Thoracic aorta (tissue), 2 donors: Measurements from ENCODE around the gene RAPGEF2. TPM values are rescaled to one million over a fixed set of nuclear protein-coding genes. Genes with fewer than 3 reads are reported as not detected.
"Not testable (repeated sequence)": the region's sequence is repeated elsewhere in the genome, so short reads cannot be mapped to it uniquely, and the experiment has no call there.

Experiments
- ATAC-seq: fragments of 150-250 bp; one replicate; pipeline ENCODE4 v1.8.0; 2017; ENCODE audit warnings: low read depth; ENCODE audit not compliant: insufficient number of reproducible peaks, low FRiP score
- DNase-seq: peaks from one replicate; pipeline ENCODE4 v3.0.0-alpha.2; 2020; ENCODE audit warnings: low spot score
- H3K27ac ChIP-seq, 2 donors: fragments of 200-600 bp; sonication (generic); 1 replicate in 1 of 2; 2 replicates in 1 of 2; pipeline ENCODE4 v1.5.1; 2016; ENCODE audit warnings: mild to moderate bottlenecking in 2 of 2, moderate library complexity in 2 of 2
- H3K27me3 ChIP-seq: fragments of 200-600 bp; sonication (generic); replicated peaks from 2 replicates; pipeline ENCODE4 v1.6.0; 2016; ENCODE audit warnings: mild to moderate bottlenecking; ENCODE audit not compliant: insufficient read depth
- H3K36me3 ChIP-seq: fragments of 200-600 bp; sonication (generic); one replicate; pipeline ENCODE4 v1.5.1; 2016
- H3K4me1 ChIP-seq, 2 donors: fragments of 200-600 bp; sonication (generic); 1 replicate in 1 of 2; 2 replicates in 1 of 2; pipeline versions ENCODE4 v1.5.1 to v1.6.0; 2016; ENCODE audit warnings: low read depth in 2 of 2, mild to moderate bottlenecking in 1 of 2; ENCODE audit not compliant: control insufficient read depth in 1 of 2
- H3K4me3 ChIP-seq: fragments of 200-600 bp; sonication (generic); 2 replicates; pipeline ENCODE4 v1.5.1; 2016; ENCODE audit warnings: mild to moderate bottlenecking
- H3K9me3 ChIP-seq: fragments of 200-600 bp; sonication (generic); 2 replicates; pipeline ENCODE4 v1.5.1; 2016
- CTCF ChIP-seq: fragments of 200-600 bp; sonication (generic); IDR thresholded peaks from one replicate; pipeline ENCODE4 v1.5.1; 2019; ENCODE audit warnings: antibody characterized with exemption
- total RNA-seq, 2 donors: library from RNA; depleted of rRNA; stranded (reverse); fragments of >200 nt; gene quantifications; one replicate each; pipeline versions ENCODE4 v1.1.0 to v1.2.3, GENCODE V29; 2016

RAPGEF2 gene
- total RNA-seq, 2 donors from 2014 or later = 63.0 to 63.6 TPM

- H3K4me3 ChIP-seq = no peak overlapping the region
- no peak for TF ChIP-seq CTCF
- no peaks in the 10 kb centered on the region for H3K27me3 ChIP-seq
- ATAC-seq (no peak), DNase-seq (no peak)
- H3K9me3 ChIP-seq = no peaks in the 10 kb centered on the region
- H3K4me1 ChIP-seq = peaks cover 0 to 9% of the 10 kb centered on the region in 2 donors
- H3K36me3 ChIP-seq = no peaks in the 10 kb centered on the region
- no peak overlapping the region for H3K27ac ChIP-seq
Measured at GRCh38 chr4:159303435-159303834, 200.6 kb downstream of the RAPGEF2 start.

- Histone ChIP-seq H3K27ac (no peak overlapping the region), H3K4me3 (no peak overlapping the region), H3K36me3 (no peaks in the 10 kb centered on the region), H3K27me3 (no peaks in the 10 kb centered on the region), H3K4me1 (peaks cover 0 to 3% of the 10 kb centered on the region in 2 donors), H3K9me3 (no peaks in the 10 kb centered on the region)
- DNase-seq (no peak), ATAC-seq (no peak)
- no peak for TF ChIP-seq CTCF
Measured at GRCh38 chr4:159305129-159305528, 202.2 kb downstream of the RAPGEF2 start.

- Histone ChIP-seq H3K27ac (no peak overlapping the region), H3K4me1 (peaks cover 0 to 3% of the 10 kb centered on the region in 2 donors), H3K4me3 (no peak overlapping the region), H3K9me3 (no peaks in the 10 kb centered on the region), H3K36me3 (no peaks in the 10 kb centered on the region), H3K27me3 (no peaks in the 10 kb centered on the region)
- ATAC-seq (no peak), DNase-seq (no peak)
- TF ChIP-seq CTCF = no peak
Measured at GRCh38 chr4:159307929-159308328, 205.1 kb downstream of the RAPGEF2 start.

GRCh38 chr4:159308566-159309340, 205.9 kb downstream of the RAPGEF2 start:
- Histone ChIP-seq H3K4me1 (peaks cover 0 to 3% of the 10 kb centered on the region in 2 donors), H3K36me3 (no peaks in the 10 kb centered on the region), H3K27me3 (no peaks in the 10 kb centered on the region), H3K9me3 (no peaks in the 10 kb centered on the region), H3K27ac (no peak overlapping the region), H3K4me3 (no peak overlapping the region)
- ATAC-seq (no peak), DNase-seq (no peak)
- no peak for TF ChIP-seq CTCF

- Histone ChIP-seq H3K4me3 (no peak overlapping the region), H3K4me1 (peaks cover 0 to 3% of the 10 kb centered on the region in 2 donors), H3K9me3 (no peaks in the 10 kb centered on the region), H3K27me3 (no peaks in the 10 kb centered on the region), H3K36me3 (peaks cover 3% of the 10 kb centered on the region), H3K27ac (no peak overlapping the region)
- ATAC-seq (no peak), DNase-seq (no peak)
- no peak for TF ChIP-seq CTCF
Measured at GRCh38 chr4:159312236-159312635, 209.4 kb downstream of the RAPGEF2 start.

- not testable (repeated sequence) for H3K36me3 ChIP-seq, ATAC-seq, H3K27me3 ChIP-seq, H3K4me1 ChIP-seq, H3K9me3 ChIP-seq, H3K4me3 ChIP-seq, H3K27ac ChIP-seq, DNase-seq
Measured at GRCh38 chr4:159315879-159316278, 213.0 kb downstream of the RAPGEF2 start.
